ENCODE data around the gene SNX6.
"Not testable (repeated sequence)": the region's sequence is repeated elsewhere in the genome, so short reads cannot be mapped to it uniquely, and the experiment has no call there.

- TF ChIP-seq POLR2A (IDR thresholded peaks at IDR 0.05; ENCODE audit: low read length); GATA1 (IDR thresholded peaks at IDR 0.05; ENCODE audit: low read depth, low read length): not testable (repeated sequence)
These were observed 105.7 kb downstream of the SNX6 start for GRCh38 chr14:34524216-34524615.
